ENCODE data around the gene VPS37B. TPM values are rescaled to one million over a fixed set of nuclear protein-coding genes. Genes with fewer than 3 reads are reported as not detected.

The VPS37B gene
- total RNA-seq, 4 donors from 2014 or later: 4.8 to 8.2 (median 7.6) TPM

DNA sequence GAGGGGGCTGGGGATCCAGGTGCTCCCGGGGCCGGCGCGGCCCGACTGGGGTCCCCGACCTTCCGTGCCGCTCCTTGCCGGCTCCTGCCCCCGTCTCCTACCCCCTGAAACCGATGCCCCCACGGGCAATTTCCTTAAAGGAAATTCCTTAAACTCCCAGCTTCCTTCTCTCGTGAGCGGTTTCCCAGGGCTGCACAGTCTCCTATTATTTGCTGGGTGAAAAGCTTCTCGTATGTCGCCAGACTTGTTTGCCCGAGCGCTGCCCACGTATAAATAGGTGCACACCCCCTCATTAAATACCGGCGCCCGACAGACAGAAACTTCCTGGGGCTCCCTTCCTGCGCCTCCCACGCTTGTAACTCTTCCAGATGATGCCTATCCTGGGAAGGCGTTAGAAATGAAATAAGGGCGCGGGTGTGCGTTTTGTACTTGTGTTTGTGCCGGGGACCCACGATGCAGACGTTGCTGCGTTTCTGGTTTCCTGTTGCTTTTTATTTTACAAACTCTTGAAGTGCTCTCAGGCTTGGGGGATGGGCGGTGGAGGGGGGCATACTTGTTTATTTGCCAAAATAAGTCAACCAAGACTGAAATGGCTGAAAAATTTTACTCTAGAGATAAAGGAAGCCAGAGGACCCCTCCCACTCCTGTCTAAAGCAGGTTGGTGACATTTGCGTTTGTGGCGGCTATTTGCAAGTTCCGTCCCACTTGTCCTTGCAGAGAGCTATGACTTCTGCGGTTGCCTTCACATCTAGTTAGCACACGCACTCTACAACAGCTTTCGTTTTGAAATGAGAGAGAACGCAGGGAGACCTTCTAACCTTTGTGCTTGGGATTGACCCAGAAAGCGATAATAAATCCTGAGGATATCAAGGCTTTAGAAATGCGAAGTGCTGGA lies 59.6 kb downstream of the VPS37B start:
- DNase-seq (no peak), ATAC-seq (peak; percentile 23 to 24)
- peak overlapping the region; percentile 65 to 71 (median 68) for H3K4me3 ChIP-seq
- in situ Hi-C loops (cut with MboI; ENCODE audit: low sequenced_read_pairs in 4 of 4) (no loop called here), intact Hi-C loops (cut with DNase I; ENCODE audit: low total_unique reads) (no loop called here)
- H3K9me3 ChIP-seq: no peaks in the 10 kb centered on the region
- peaks cover 21 to 31% of the 10 kb centered on the region in 2 donors for H3K4me1 ChIP-seq
- no peaks in the 10 kb centered on the region for H3K36me3 ChIP-seq
- no peaks in the 10 kb centered on the region for H3K27me3 ChIP-seq
- TF ChIP-seq, protein P1, sequence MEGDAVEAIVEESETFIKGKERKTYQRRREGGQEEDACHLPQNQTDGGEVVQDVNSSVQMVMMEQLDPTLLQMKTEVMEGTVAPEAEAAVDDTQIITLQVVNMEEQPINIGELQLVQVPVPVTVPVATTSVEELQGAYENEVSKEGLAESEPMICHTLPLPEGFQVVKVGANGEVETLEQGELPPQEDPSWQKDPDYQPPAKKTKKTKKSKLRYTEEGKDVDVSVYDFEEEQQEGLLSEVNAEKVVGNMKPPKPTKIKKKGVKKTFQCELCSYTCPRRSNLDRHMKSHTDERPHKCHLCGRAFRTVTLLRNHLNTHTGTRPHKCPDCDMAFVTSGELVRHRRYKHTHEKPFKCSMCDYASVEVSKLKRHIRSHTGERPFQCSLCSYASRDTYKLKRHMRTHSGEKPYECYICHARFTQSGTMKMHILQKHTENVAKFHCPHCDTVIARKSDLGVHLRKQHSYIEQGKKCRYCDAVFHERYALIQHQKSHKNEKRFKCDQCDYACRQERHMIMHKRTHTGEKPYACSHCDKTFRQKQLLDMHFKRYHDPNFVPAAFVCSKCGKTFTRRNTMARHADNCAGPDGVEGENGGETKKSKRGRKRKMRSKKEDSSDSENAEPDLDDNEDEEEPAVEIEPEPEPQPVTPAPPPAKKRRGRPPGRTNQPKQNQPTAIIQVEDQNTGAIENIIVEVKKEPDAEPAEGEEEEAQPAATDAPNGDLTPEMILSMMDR (IDR thresholded peaks at IDR 0.05 in 4 of 5, conservative IDR thresholded peaks at IDR 0.05 in 1 of 5): no peak
- TF ChIP-seq POLR2A (IDR thresholded peaks at IDR 0.05): no peak
- peak overlapping the region; percentile 50 to 68 (median 58) for H3K27ac ChIP-seq

DNA sequence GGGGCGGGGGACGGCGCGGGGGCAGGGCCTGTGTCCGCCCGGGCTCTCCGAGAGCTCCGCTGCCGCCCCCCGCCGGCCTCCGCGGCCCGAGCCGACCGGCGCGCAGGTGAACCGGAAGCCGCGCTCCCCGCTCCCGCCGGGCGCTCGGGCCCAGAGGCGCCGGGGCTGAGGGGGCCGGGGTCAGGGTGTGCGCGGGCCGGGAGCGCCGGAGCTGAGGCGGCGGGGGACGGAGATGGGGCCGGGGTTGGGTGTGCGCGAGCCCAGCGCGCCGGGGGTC lies 60.2 kb downstream of the VPS37B start:
- no peaks in the 10 kb centered on the region for H3K9me3 ChIP-seq
- no peak for TF ChIP-seq POLR2A (IDR thresholded peaks at IDR 0.05)
- TF ChIP-seq, protein P1 (IDR thresholded peaks at IDR 0.05 in 4 of 5, conservative IDR thresholded peaks at IDR 0.05 in 1 of 5): no peak
- peak; percentile 19 to 22 for ATAC-seq
- peak overlapping the region; percentile 65 to 71 (median 68) for H3K4me3 ChIP-seq
- in situ Hi-C loops (cut with MboI; ENCODE audit: low sequenced_read_pairs in 4 of 4): no loop called here
- intact Hi-C loops (cut with DNase I; ENCODE audit: low total_unique reads): no loop called here
- no peaks in the 10 kb centered on the region for H3K36me3 ChIP-seq
- peaks cover 16 to 25% of the 10 kb centered on the region in 2 donors for H3K4me1 ChIP-seq
- H3K27me3 ChIP-seq: no peaks in the 10 kb centered on the region
- no peak for DNase-seq
- peak overlapping the region; percentile 50 to 68 (median 58) for H3K27ac ChIP-seq

DNA sequence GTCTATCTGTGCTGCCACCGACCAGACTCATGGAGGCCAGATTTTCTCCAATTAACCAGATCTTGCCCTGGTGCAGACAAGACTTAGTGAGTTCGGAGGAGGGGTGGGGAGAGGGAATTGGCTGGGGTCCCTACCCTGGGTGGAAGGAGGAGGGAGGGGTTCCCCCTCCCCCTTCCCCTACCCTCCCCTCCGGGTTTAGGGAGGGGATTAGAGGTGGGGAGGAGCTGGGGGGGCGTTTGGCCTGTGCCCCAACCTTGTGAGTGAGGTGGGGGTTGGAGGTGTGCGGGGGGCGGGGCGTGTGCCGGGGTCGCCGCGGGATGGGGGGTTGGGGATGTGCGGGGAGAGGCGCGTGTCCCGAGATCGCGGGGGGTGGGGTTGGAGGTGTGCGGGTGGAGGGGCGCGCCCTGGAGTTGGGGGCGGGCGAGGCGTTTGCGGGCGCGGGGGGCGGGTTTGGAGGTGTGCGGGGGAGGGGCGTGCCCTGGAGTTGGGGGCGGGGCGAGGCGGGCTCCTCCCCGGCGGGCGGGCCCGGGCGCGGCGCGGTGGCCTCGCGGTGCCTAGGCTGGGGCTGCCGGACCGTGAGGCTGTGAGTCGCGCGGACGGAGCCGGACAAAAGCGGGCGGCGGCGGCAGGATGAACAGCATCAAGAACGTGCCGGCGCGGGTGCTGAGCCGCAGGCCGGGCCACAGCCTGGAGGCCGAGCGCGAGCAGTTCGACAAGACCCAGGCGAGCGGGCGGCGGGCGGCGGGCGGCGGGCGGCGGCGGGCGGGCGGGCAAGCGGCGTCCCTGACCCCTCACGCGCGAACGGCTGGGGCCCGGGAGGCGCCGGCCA lies 60.8 kb downstream of the VPS37B start, which contains the start of gene HIP1R:
TSS of gene HIP1R (plus strand) at position 537 of the 829 bp plus-strand sequence. CDS start at position 631, 94 bp downstream.
- DNase-seq: no peak
- H3K27me3 ChIP-seq: no peaks in the 10 kb centered on the region
- H3K9me3 ChIP-seq: no peaks in the 10 kb centered on the region
- H3K4me1 ChIP-seq: peaks cover 10 to 22% of the 10 kb centered on the region in 2 donors
- H3K4me3 ChIP-seq: peak within 1 kb of the TSS; percentile 65 to 71 (median 68)
- intact Hi-C loops (cut with DNase I; ENCODE audit: low total_unique reads): no loop called here
- TF ChIP-seq POLR2A (IDR thresholded peaks at IDR 0.05): no peak
- TF ChIP-seq, protein P1 (IDR thresholded peaks at IDR 0.05 in 4 of 5, conservative IDR thresholded peaks at IDR 0.05 in 1 of 5): no peak
- in situ Hi-C loops (cut with MboI; ENCODE audit: low sequenced_read_pairs in 4 of 4): no loop called here
- H3K36me3 ChIP-seq: no peaks in the 10 kb centered on the region
- H3K27ac ChIP-seq: peak within 1 kb of the TSS; percentile 50 to 68 (median 58)
- ATAC-seq: peak; percentile 19 to 25

DNA sequence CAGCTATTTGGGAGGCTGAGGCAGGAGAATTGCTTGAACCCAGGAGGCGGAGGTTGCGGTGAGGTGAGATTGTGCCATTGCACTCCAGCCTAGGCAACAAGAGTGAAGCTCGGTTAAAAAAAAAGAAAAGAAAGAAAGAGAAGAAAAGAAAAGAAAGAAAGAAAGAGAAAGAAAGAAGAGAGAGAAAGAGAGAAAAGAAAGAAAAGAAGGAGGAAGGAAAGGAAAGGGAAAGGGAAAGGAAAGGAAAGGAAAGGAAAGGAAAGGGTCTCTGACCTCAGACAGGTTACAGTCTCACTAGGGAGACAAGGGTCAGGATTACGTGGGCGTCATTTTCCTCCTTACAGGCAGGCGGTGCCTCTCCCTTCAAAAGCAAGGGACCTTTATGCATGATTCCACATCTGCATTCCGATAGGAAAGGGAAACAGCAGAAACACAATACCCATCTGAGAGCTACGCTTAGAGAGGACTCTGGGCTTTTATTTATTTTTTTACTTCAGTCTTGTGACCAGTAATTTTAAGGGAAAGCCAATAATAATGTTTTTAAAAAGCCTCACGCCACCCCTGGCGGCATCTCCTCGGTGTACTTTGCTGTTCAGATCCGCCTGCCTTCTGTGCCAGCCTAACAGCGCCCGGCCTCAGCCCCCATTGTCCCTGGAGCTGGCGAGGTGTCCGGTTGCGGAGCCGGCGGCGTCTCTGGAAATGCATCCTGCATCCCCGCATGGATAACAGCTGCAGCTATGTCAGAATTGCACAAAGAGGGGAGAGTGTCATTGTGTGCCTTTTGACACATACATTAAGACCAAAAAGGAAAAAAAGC lies 61.6 kb downstream of the VPS37B start:
- H3K4me3 ChIP-seq: peak overlapping the region; percentile 52 to 66 (median 58)
- H3K27me3 ChIP-seq: no peaks in the 10 kb centered on the region
- ATAC-seq (peak; percentile 27 to 35), DNase-seq (no peak)
- peak overlapping the region; percentile 23 to 62 (median 54) for H3K27ac ChIP-seq
- peaks cover 8 to 22% of the 10 kb centered on the region in 2 donors for H3K4me1 ChIP-seq
- TF ChIP-seq, protein P1 (IDR thresholded peaks at IDR 0.05 in 4 of 5, conservative IDR thresholded peaks at IDR 0.05 in 1 of 5): no peak
- TF ChIP-seq POLR2A (IDR thresholded peaks at IDR 0.05): no peak
- in situ Hi-C loops (cut with MboI; ENCODE audit: low sequenced_read_pairs in 4 of 4): no loop called here
- intact Hi-C loops (cut with DNase I; ENCODE audit: low total_unique reads): no loop called here
- no peaks in the 10 kb centered on the region for H3K9me3 ChIP-seq
- H3K36me3 ChIP-seq: no peaks in the 10 kb centered on the region
